Suppressor macrophage treated with lipopolysaccharide for 4 hours (primary cell): Measurements from ENCODE around the gene RALY.

Experiments used
- DNase-seq: peaks from one replicate; pipeline ENCODE4 v3.0.0-alpha.2; 2020

The RALY gene

DNA sequence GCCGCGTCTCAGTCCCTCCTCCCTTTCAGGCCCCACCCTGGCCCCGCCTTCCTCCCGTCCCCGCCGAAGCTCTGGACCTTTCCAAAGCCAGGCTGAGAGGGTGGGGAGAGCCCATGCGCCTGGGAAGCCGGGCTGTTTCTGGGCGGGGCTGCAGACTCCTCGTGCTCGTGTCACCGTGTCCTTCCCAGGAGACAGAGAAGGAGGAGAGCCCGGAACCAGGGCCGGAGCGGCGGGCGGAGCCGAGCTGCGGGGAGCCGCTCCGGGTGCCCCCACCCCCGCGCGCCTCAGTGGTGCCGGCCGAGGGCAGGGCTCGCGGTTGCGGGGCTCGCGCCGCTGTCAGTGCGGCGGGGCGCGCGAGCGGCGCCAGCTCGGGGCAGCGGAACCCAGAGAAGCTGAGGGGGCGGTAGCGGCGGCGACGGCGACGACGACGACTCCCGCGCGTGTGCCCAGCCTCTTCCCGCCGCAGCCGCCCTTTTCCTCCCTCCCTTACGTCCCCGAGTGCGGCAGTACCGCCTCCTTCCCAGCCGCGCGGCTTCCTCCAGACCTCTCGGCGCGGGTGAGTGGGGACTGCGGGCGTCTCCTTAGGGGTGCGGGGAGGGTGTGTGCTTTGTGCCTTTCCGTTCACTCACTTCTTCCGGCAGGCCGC, at the start of gene RALY:
Gene RALY (plus strand): TSS at position 336 of the 646 bp plus-strand sequence. CDS start 78,164 bp downstream, outside the sequence.
- peak; percentile 99 for DNase-seq

DNA sequence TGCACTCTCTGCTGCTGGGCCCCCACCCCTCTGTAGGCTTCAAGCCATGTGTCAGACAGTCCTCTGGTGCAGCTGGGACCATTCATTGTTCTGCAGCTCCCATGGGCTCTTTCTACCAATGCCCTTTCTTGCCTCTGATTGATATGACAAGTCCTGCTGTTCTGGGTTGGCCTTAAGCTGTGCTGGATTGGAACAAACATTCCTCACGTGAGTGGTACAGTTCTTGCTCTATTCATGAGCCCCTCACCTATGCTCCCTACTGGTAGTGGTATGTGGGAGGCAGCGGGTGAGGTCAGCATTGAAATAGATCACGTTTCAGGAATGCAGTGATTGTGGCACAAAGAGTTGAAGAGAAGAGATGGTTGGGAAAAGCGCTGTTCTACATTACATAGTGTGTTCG, 48.8 kb upstream of the RALY start:
- DNase-seq, result no peak

- peak; percentile 82 for DNase-seq
These were observed 48.2 kb upstream of the RALY start for GRCh38 chr20:33945391-33946081.

GRCh38 chr20:33947709-33948295, 45.9 kb upstream of the RALY start:
- DNase-seq, result peak; percentile 66

GRCh38 chr20:33948480-33948879, 45.2 kb upstream of the RALY start:
- no peak for DNase-seq

DNA sequence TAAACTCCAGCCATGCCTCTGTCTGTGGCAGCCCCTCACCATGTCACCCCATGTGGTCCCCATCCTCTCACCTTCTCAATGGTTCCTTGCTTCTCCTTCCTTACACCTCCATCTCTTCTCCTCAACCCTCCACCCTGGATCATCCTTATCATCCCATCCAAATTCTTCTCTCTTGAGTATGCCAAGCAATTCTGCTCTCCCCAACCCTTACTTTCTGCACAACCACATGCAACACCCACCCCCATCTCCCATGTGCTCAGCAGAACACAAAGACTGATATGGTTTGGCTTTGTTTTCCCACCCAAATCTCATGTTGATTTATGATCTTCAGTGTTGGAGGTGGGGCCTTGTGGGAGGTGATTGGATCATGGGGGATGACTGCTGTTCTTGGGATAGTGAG, 42.5 kb upstream of the RALY start:
- no peak for DNase-seq

GRCh38 chr20:33954504-33954903, 39.2 kb upstream of the RALY start:
- DNase-seq, result no peak

- peak; percentile 12 for DNase-seq
These were observed 30.0 kb upstream of the RALY start for GRCh38 chr20:33963751-33964150.

- DNase-seq, result no peak
These were observed 29.3 kb upstream of the RALY start for GRCh38 chr20:33964441-33964840.

DNA sequence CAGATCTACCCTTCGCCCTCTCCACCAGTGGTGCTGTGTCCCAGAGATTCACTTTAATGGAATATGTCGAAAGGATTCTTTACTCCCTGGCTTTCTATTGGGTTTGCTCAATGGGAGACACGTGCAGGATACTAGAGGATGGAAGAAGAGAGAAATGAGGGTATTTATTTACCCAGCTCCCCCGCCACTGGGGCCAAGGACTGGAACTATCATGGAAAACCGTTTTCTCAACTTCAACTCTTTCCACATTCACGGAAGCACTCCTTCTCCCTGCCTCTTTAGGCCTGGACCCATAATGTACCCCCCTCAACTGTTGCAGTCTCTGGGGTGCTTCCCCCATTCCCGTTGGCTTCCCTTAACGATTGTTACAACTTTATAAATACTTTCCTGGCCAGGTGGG, 26.6 kb upstream of the RALY start:
- no peak for DNase-seq

GRCh38 chr20:33969563-33969962, 24.1 kb upstream of the RALY start:
- no peak for DNase-seq

GRCh38 chr20:33970229-33970628, 23.5 kb upstream of the RALY start:
- no peak for DNase-seq

DNA sequence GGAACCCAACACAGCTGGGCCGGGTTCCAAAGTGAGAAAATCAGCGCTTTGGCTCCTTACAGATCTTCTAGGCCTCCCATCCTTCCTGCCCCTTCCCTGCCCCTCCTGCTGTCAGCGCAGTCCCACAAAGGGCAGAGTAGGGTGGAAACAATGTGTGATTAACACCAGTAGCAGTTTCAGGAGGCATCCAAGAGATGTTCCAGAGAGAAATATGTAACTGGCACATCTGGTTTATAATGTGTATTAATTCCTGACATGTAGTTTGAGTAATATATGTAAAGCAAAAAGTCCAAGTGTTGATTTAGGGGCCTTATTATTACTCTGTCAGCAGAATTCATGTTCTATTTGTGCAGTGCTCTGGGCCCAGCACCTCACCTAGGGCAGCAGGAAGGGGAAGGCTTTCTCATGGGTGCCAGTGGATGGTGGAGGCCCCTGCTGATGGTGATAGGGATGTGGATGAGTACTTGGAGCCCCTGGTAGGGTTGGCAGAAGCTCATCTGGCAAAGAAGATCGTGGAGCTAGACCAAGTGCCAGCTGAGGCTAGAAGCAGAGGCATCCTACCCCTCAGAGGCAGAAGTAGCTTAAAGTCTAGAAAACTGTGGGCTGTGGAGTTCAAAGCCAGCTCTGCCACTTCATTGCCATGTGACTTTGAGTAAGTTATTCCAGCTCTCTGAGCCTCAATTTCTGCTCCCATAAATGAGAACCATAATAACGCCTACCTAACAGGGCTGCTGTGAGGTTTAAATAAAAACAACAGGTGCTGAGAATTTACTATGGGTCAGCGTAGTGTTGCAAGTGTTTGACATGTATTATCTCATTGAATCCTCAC, 22.4 kb upstream of the RALY start:
- DNase-seq, result peak; percentile 22

- no peak for DNase-seq
These were observed 16.8 kb upstream of the RALY start for GRCh38 chr20:33976959-33977358.

GRCh38 chr20:33977535-33977934, 16.2 kb upstream of the RALY start:
- no peak for DNase-seq

DNA sequence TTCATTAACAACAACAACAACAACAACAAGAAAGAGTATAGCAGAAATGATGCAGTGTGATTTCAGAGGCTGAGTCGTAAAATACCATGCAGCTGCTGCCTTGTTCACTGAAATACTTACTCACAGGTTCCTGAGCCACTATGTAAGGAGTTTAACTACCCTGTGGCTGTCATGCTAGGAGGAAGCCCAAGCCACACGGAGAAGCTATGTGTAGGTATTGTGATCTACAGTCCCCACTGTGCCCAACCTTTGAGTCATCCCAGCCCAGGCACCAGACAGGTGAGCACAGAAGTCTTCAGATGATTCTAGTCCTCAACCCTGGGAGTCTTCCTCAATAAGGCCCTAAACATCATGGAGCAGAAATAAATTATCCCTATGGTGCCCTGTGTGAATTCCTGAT, 14.6 kb upstream of the RALY start:
- no peak for DNase-seq

- no peak for DNase-seq
These were observed 12.4 kb upstream of the RALY start for GRCh38 chr20:33981347-33981746.

- DNase-seq, result no peak
These were observed 11.7 kb upstream of the RALY start for GRCh38 chr20:33981964-33982363.

DNA sequence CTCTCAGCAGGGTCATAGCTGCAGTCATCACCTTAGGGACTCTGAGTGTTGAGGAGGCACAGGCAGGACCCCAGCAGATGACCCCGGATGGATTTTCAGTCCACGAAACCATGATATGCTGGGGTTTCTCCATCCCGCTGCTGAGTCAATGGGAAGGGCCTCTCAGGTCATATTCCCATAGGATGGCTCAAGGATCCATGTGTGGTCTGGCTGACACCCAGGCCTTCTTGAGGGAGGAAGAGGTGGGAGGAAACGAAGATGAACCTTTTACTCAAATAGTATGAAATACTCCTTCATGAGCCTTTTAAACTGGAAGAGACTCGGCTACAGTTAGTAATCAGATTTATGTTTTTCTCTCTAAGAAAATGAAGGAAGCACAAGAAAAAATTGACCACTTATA, 10.3 kb upstream of the RALY start:
- no peak for DNase-seq

DNA sequence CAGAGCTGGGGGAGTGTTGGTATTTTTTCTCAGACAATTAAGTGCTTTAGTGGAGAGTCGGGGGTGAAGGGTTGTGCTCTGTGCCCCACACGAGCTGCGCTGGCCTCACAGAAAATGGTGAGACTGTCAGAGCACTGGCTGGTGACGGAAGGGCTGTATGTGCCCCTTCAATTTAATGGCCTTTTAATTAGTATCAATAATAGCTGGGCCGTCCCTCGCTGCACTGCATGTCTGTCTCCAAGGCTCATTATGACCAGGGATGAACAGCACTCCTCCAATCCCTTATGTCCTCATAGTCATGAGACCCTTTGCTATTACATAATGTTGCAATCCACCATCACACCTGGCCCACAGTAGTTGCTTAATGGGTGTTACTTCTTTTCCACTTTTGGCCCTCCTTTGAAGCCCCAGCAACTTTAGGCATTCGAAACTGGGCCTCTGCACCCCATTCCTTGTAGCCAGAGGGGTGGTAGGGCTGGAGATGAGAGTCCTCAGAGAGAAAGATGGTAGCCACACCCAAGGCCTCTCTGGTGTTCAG, 9.5 kb upstream of the RALY start:
- no peak for DNase-seq

GRCh38 chr20:33985280-33985679, 8.4 kb upstream of the RALY start:
- no peak for DNase-seq

GRCh38 chr20:33985830-33986229, 7.9 kb upstream of the RALY start:
- no peak for DNase-seq

DNA sequence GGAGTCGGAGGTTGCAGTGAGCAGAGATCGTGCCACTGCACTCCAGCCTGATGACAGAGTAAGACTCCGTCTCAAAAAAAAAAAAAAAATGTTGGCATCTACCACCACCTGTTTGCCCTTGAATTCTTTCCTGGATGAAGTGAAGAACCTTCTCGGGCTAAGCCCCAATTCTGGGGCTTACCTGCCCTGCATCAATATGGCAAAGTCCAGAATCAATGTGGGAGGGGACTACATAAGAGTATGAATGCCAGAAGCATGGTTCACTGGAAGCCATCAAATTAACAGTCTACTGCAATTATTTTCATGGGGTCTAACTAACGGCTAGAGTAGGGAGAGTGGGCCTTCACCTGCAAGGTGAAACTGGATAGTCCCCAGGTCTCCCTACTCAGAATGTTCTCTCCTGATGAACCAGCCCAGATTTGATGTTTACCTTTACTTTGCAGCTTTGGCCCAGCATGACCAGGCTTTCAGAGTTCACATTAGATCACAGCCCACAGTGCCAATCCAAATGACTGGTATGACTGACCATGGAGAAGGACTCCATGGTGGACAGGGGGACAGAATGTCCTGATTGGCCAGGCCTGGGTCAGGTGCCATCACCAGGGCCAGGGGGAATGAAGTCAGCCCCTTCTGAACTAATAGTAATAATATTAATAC, 7.0 kb upstream of the RALY start:
- no peak for DNase-seq
